Forelimb muscle (tissue), 1 donor: ENCODE data around the gene INHBE. TPM values are rescaled to one million over a fixed set of nuclear protein-coding genes. Genes with fewer than 3 reads are reported as not detected.
"Not testable (repeated sequence)": the region's sequence is repeated elsewhere in the genome, so short reads cannot be mapped to it uniquely, and the experiment has no call there.

Experiments
- DNase-seq: peaks from one replicate; pipeline ENCODE4 v3.0.0-alpha.2; 2013; ENCODE audit warnings: low read depth
- polyA plus RNA-seq: library from polyadenylated mRNA; unstranded; fragments of 120-200 nt; gene quantifications from one replicate; pipeline ENCODE4 v1.2.1, GENCODE V29; 2013; ENCODE audit not compliant: insufficient read length

INHBE gene, protein sequence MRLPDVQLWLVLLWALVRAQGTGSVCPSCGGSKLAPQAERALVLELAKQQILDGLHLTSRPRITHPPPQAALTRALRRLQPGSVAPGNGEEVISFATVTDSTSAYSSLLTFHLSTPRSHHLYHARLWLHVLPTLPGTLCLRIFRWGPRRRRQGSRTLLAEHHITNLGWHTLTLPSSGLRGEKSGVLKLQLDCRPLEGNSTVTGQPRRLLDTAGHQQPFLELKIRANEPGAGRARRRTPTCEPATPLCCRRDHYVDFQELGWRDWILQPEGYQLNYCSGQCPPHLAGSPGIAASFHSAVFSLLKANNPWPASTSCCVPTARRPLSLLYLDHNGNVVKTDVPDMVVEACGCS
- 3.8 TPM for polyA plus RNA-seq

DNA sequence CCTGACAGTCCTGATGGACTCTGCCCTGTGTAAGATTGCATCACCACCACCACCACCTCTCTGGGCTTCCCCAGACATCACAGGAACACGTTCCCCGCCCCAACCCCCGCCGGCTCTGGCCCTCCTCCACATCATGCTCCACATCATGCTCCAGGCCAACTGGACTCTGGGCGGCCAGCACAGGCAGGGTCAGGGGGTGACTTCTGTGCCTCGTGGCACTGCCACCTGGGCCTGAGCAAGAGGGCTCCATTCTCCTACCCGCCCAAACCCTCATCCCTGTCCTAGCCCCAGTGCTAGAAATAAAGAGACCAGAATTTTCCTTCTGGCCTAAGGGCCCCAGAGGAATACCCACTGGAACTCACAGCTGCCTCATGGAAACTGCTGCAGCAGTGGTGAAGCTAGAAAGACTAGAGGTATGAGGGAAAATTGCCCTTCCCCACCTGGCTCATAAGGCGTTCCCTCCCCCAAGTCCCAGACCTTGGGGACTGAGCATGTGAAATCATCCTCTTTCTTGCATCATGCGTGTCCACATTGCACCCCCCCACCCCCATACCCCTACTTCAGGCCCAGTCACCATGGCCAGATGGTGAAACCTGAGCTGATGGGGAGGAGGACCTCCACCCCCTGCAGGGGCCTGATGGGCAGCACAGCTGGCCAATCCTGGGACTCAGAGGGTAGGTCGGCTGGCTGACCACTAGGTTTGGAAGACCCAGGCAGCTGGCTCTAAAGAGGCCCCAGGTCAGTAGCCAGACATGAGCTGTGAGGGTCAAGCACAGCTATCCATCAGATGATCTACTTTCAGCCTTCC, at the start of gene INHBE:
Gene INHBE (plus strand): TSS at position 742 of the 808 bp plus-strand sequence. CDS start 230 bp downstream, outside the sequence.
- DNase-seq, result no peak

DNA sequence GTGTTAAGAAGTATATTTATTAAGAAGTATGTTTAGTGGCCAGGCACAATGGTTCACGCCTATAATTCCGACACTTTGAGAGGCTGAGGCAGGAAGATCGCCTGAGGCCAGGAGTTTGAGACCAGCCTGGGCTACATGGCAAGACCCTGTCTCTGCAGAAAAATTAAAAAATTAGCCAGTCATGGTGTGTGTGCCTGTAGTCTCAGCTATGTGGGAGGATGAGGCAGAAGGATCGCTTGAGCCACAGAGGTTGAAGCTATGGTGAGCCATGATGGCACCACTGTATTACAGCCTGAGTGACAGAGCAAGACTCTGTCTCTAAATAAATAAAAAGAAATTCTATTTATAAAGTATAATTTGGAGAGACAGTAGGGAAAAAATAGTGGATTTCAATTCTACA, 44.6 kb upstream of the INHBE start:
- no peak for DNase-seq

DNA sequence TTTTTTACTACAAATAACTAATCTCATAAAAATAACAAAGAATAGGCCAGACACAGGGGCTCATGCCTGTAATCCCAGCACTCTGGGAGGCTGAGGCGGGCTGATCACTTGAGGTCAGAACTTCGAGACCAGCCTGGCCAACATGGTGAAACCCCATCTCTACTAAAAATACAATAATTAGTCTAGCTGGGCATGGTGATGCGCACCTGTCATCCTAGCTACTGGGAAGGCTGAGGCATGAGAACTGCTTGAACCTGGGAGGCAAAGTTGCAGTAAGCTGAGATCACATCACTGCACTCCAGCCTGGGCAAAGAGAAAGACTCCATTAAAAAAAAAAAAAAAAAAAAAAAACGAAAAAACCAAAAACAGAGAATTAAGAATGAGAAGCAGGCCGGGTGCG, 40.9 kb upstream of the INHBE start:
- DNase-seq, result not testable (repeated sequence)

- DNase-seq, result no peak
These were observed 40.0 kb upstream of the INHBE start for GRCh38 chr12:57415088-57415487.

DNA sequence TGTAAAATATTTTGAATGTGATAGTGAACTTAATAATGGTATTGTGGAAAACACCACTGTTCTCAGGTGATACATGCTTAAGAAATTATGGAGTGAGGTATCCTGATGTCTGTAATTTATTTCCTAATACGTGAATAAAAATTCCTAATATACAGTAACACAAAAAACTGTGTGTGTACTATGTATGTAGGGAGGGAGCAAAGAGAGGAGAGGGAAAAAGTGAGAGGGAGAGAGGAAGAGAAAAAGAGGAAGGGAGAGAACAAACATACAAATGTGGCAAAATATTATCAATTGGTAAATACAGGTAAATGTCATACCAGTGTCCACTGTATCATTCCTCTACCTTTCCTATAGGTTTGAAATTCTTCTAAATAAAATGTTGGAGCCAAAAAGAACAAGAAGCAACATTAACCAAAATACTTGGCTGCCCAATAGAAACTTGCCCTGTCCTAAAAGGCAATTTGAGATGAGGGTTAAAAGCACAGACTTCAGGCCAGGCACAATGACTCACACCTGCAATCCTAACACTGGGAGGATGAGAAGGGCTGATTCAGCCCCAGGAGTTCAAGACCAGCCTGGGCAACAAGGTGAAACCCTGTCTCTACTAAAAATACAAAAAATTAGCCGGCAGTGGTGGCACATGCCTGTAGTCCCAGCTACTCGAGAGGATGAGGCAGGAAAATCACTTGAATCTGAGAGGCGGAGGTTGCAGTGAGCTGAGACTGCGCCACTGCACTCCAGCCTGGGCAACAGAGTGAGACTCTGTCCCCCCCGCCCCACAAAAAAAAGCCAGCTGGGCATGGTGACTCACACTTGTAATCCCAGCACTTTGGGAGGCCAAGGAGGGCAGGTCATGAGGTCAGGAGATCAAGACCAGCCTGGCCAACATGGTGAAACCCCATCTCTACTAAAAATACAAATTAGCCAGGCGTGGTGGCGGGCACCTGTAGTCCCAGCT, 38.8 kb upstream of the INHBE start:
- DNase-seq, result no peak

- no peak for DNase-seq
These were observed 36.9 kb upstream of the INHBE start for GRCh38 chr12:57418255-57418654.

DNA sequence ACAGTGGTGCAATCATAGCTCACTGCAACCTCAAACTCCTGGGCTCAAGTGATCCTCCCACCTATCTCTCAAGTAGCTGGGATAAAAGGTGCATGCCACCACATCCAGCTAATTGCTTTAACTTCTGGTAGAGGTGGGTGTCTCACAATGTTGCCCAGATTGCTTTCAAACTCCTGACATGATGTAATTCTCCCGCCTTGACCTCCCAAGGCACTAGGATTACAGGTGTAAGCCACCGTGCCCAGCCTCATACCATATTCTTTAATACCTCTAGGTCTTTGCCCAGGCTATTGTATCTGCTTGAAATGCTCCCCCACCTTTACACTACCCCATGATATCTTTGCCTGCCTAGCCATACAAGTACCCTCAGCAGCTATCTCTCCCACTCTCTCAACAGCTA, 35.6 kb upstream of the INHBE start:
- no peak for DNase-seq

GRCh38 chr12:57420482-57420881, 34.6 kb upstream of the INHBE start:
- no peak for DNase-seq

DNA sequence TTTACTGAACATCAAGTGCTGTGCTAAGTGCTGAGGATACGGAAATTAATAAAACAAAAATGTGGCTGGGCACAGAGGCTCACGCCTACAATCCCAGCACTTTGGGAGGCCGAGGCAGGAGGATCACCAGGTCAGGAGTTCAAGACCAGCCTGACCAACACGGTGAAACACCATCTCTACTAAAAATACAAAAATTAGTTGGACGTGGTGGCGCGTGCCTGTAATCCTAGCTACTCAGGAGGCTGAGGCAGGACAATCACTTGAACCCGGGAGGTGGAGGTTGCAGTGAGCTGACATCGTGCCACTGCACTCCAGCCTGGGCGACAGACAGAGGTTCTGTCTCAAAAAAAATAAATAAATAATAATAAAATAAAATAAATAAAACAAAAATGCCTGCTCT, 28.2 kb upstream of the INHBE start:
- DNase-seq, result not testable (repeated sequence)

DNA sequence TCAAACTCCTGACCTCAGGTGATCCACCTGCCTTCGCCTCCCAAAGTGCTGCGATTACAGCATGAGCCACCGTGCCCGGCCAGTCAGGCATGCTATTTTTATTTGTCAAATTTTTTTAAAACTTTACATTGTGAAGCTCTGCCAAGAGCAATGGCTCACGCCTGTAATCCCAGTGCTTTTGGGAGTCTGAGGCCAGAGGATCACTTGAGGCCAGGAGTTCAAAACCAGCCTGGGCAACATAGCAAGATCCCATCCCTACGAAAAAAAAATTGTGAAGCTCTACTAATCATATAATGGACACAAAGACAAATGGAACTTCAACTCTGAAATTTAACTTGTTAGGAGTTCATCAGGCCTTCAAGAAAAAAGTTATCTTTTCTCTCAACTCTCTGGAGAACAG, 26.1 kb upstream of the INHBE start:
- DNase-seq, result no peak

GRCh38 chr12:57429473-57430111, 25.5 kb upstream of the INHBE start:
- DNase-seq, result no peak

GRCh38 chr12:57430112-57430930, 24.8 kb upstream of the INHBE start:
- DNase-seq, result no peak

- DNase-seq, result peak; percentile 85
These were observed 24.1 kb upstream of the INHBE start, which contains the start of gene R3HDM2 for GRCh38 chr12:57430931-57431566. Gene R3HDM2, minus strand, starts transcription at chr12:57431043. Its CDS starts 120,615 bp downstream, at chr12:57310428.

DNA sequence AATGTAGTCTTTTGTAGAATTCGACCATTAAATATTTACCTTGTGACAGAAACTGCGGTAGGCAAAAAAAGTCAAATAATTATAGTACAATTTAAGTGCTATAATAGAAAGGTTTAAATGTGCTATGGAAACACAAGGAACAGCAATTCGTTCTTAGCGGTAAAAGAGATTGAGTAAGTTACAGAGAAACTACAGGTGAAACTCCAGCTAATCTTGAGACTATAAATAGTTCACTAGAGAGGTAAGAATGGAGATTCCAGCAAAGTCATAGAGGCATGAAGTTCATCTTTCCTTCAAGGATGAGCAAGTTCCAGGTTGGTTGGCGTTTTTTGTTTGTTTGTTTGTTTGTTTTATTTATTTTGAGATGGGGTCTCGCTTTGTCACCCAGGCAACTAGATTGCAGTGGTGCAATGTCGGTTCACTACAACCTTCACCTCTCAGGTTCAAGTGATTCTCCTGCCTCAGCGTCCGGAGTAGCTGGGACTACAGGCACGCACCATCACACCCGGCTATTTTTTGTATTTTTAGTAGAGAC, 23.4 kb upstream of the INHBE start:
- no peak for DNase-seq

GRCh38 chr12:57433370-57433769, 21.7 kb upstream of the INHBE start:
- no peak for DNase-seq

DNA sequence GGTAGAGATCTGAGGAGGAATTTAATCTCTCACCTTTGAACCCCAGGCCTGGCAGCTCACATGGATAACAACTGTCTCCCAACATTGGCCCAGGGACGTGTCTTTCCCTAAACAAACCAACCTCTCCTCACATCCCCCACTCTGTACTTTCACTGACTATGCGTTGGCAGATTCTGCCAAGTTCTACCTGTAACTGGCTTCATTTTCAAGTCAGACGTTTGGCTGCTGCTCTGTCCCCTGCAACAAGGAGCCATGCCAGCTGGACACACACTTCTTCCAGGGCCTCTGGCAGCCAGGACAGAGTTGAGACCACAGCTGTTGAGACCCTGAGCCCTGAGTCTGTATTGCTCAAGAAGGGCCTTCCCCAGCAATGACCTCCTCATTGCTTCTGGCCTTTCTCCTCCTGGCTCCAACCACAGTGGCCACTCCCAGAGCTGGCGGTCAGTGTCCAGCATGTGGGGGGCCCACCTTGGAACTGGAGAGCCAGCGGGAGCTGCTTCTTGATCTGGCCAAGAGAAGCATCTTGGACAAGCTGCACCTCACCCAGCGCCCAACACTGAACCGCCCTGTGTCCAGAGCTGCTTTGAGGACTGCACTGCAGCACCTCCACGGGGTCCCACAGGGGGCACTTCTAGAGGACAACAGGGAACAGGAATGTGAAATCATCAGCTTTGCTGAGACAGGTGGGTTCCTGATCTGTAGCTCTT, 20.4 kb upstream of the INHBE start, which contains the start of gene INHBC:
Gene INHBC (plus strand): TSS at position 268 of the 707 bp plus-strand sequence. CDS start 103 bp downstream, at position 371.
- no peak for DNase-seq

DNA sequence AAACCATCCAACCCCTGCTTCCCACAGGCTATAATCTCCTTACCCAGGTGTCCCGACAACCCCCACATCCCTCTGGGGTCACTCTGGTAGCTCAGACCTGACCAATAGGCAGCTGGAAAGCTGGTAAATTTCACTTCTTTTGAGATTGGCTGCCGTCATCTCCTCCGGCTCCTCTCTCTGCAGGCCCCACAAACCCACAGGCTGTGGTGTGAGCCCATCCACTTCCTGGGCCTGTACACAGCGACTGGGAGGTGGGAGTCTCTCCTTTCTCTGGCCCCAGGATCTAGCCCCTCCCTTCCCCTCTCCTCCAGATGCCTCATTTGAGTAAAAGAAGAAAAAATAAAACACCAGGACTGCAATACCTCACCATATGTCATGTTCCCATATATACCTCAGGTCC, 19.8 kb upstream of the INHBE start:
- DNase-seq, result no peak

GRCh38 chr12:57438400-57438799, 16.7 kb upstream of the INHBE start:
- no peak for DNase-seq
